ENCODE results near the gene ZNF777. TPM values are rescaled to one million over a fixed set of nuclear protein-coding genes. Genes with fewer than 3 reads are reported as not detected.

The ZNF777 gene
- total and polyA plus RNA-seq, 2 experiments from 2014 or later = 2.8 to 7.9 TPM

DNA sequence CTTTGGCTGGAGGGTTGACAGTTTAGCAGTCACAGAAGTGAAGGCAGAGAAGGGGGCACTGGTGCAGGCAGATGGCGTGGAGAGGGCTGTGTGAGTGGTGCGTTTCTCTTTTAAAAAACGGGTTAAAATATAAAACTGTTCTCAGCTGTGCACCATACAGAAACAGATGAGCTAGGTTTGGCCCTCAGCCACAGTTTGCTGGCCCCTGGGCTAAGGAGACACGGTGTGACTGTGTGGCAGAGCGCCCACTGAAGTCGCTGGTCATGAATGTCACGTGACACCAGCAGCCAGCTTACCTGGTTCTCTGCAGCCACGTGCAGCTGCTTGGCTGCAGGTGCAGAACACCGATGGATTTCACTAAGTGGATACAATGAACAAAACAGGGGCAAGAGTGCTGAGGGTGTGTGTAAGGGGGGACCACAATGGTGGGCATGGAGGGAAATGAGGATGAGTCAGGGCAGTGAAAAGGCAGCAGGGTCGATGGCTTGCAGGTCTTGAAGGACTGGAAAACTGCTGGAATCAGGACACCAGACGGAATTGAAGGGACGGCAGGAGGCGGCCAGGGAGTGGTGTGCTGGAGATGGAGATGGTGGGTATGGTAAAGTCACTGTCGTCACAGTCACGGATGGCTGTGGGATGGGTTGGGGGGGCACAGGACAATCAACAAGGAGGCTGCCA lies 29.4 kb upstream of the ZNF777 start (continued):
- TF ChIP-seq, protein P1, sequence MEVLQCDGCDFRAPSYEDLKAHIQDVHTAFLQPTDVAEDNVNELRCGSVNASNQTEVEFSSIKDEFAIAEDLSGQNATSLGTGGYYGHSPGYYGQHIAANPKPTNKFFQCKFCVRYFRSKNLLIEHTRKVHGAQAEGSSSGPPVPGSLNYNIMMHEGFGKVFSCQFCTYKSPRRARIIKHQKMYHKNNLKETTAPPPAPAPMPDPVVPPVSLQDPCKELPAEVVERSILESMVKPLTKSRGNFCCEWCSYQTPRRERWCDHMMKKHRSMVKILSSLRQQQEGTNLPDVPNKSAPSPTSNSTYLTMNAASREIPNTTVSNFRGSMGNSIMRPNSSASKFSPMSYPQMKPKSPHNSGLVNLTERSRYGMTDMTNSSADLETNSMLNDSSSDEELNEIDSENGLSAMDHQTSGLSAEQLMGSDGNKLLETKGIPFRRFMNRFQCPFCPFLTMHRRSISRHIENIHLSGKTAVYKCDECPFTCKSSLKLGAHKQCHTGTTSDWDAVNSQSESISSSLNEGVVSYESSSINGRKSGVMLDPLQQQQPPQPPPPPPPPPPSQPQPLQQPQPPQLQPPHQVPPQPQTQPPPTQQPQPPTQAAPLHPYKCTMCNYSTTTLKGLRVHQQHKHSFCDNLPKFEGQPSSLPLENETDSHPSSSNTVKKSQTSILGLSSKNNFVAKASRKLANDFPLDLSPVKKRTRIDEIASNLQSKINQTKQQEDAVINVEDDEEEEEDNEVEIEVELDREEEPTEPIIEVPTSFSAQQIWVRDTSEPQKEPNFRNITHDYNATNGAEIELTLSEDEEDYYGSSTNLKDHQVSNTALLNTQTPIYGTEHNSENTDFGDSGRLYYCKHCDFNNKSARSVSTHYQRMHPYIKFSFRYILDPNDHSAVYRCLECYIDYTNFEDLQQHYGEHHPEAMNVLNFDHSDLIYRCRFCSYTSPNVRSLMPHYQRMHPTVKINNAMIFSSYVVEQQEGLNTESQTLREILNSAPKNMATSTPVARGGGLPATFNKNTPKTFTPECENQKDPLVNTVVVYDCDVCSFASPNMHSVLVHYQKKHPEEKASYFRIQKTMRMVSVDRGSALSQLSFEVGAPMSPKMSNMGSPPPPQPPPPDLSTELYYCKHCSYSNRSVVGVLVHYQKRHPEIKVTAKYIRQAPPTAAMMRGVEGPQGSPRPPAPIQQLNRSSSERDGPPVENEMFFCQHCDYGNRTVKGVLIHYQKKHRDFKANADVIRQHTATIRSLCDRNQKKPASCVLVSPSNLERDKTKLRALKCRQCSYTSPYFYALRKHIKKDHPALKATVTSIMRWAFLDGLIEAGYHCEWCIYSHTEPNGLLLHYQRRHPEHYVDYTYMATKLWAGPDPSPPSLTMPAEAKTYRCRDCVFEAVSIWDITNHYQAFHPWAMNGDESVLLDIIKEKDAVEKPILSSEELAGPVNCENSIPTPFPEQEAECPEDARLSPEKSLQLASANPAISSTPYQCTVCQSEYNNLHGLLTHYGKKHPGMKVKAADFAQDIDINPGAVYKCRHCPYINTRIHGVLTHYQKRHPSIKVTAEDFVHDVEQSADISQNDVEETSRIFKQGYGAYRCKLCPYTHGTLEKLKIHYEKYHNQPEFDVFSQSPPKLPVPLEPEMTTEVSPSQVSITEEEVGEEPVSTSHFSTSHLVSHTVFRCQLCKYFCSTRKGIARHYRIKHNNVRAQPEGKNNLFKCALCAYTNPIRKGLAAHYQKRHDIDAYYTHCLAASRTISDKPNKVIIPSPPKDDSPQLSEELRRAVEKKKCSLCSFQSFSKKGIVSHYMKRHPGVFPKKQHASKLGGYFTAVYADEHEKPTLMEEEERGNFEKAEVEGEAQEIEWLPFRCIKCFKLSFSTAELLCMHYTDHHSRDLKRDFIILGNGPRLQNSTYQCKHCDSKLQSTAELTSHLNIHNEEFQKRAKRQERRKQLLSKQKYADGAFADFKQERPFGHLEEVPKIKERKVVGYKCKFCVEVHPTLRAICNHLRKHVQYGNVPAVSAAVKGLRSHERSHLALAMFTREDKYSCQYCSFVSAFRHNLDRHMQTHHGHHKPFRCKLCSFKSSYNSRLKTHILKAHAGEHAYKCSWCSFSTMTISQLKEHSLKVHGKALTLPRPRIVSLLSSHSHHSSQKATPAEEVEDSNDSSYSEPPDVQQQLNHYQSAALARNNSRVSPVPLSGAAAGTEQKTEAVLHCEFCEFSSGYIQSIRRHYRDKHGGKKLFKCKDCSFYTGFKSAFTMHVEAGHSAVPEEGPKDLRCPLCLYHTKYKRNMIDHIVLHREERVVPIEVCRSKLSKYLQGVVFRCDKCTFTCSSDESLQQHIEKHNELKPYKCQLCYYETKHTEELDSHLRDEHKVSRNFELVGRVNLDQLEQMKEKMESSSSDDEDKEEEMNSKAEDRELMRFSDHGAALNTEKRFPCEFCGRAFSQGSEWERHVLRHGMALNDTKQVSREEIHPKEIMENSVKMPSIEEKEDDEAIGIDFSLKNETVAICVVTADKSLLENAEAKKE (CRISPR knock-in tag; IDR thresholded peaks at IDR 0.05) = no peak
- TF ChIP-seq EZH2phosphoT487 (IDR thresholded peaks at IDR 0.05; ENCODE audit: unreplicated experiment) = no peak
- TF ChIP-seq NANOG (IDR thresholded peaks at IDR 0.05; ENCODE audit: borderline replicate concordance) = no peak
- TF ChIP-seq, protein P2, sequence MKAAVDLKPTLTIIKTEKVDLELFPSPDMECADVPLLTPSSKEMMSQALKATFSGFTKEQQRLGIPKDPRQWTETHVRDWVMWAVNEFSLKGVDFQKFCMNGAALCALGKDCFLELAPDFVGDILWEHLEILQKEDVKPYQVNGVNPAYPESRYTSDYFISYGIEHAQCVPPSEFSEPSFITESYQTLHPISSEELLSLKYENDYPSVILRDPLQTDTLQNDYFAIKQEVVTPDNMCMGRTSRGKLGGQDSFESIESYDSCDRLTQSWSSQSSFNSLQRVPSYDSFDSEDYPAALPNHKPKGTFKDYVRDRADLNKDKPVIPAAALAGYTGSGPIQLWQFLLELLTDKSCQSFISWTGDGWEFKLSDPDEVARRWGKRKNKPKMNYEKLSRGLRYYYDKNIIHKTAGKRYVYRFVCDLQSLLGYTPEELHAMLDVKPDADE (IDR thresholded peaks at IDR 0.05) = no peak
- TF ChIP-seq CREB1 (CRISPR knock-in tag; IDR thresholded peaks at IDR 0.05; ENCODE audit: low read depth) = no peak
- TF ChIP-seq, protein P3, sequence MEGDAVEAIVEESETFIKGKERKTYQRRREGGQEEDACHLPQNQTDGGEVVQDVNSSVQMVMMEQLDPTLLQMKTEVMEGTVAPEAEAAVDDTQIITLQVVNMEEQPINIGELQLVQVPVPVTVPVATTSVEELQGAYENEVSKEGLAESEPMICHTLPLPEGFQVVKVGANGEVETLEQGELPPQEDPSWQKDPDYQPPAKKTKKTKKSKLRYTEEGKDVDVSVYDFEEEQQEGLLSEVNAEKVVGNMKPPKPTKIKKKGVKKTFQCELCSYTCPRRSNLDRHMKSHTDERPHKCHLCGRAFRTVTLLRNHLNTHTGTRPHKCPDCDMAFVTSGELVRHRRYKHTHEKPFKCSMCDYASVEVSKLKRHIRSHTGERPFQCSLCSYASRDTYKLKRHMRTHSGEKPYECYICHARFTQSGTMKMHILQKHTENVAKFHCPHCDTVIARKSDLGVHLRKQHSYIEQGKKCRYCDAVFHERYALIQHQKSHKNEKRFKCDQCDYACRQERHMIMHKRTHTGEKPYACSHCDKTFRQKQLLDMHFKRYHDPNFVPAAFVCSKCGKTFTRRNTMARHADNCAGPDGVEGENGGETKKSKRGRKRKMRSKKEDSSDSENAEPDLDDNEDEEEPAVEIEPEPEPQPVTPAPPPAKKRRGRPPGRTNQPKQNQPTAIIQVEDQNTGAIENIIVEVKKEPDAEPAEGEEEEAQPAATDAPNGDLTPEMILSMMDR (conservative IDR thresholded peaks at IDR 0.05; ENCODE audit: low read depth in 2 of 2) = no peak

Data from GM23338 (cell line).